Sigmoid colon (tissue), 7 donors: ENCODE data around the gene NUDT22. TPM values are rescaled to one million over a fixed set of nuclear protein-coding genes. Genes with fewer than 3 reads are reported as not detected.

ENCODE experiments used
- DNase-seq: peaks from one replicate; pipeline ENCODE4 v3.0.0-alpha.2; 2019
- H3K27ac ChIP-seq, 4 donors: fragments of 200-600 bp; sonication (generic); one replicate each; pipeline ENCODE4 v1.5.1; 2016 to 2019; ENCODE audit warnings: mild to moderate bottlenecking in 1 of 4
- H3K27me3 ChIP-seq, 3 donors: fragments of 200-600 bp; sonication (generic); one replicate each; pipeline ENCODE4 v1.5.1; 2019; ENCODE audit warnings: mild to moderate bottlenecking in 1 of 3
- H3K36me3 ChIP-seq, 4 donors: fragments of 200-600 bp; sonication (generic); one replicate each; pipeline ENCODE4 v1.5.1; 2016 to 2019
- H3K4me1 ChIP-seq, 4 donors: fragments of 200-600 bp; sonication (generic); one replicate each; pipeline ENCODE4 v1.5.1; 2017 to 2019
- H3K4me3 ChIP-seq, 4 donors: fragments of 200-600 bp; sonication (generic); one replicate each; pipeline ENCODE4 v1.5.1; 2017 to 2019; ENCODE audit warnings: mild to moderate bottlenecking in 2 of 4, moderate library complexity in 1 of 4
- H3K9me3 ChIP-seq, 4 donors: fragments of 200-600 bp in 3 of 4; sonication (generic) in 3 of 4; one replicate each; pipeline versions ENCODE4 v1.5.1 to v1.6.1; 2013 to 2019
- EP300 ChIP-seq, 4 donors: sonication (generic); formaldehyde crosslinking; IDR thresholded peaks; one replicate each; pipeline ENCODE4 v1.6.1; 2017; ENCODE audit warnings: antibody characterized with exemption in 4 of 4
- POLR2A ChIP-seq, 2 donors: fragments of 450-650 bp; IDR thresholded peaks; one replicate each; pipeline ENCODE4 v1.6.1; 2016; ENCODE audit warnings: antibody characterized with exemption in 2 of 2, mild to moderate bottlenecking in 2 of 2, moderate library complexity in 2 of 2
- POLR2AphosphoS5 ChIP-seq, 4 donors: sonication (generic); formaldehyde crosslinking; IDR thresholded peaks; one replicate each; pipeline ENCODE4 v1.6.1; 2017; ENCODE audit warnings: antibody characterized with exemption in 4 of 4
- WGBS, 2 donors: extraction: QIAGEN DNeasy Blood & Tissue Kit; methylation state at CpG; one replicate each; pipeline ENCODE4 v1.1.7; 2013; 5-methylcytosine and 5-hydroxymethylcytosine counted together
- intact Hi-C: fragments of 100-400 bp; cut with DNase I; formaldehyde crosslinking; loops from one replicate; pipeline ENCODE4 v1.15.1; 2023
- polyA plus RNA-seq, 3 donors: library from polyadenylated mRNA; stranded (reverse); fragments of 200-250 nt; gene quantifications; one replicate each; pipeline ENCODE4 v1.2.3, GENCODE V29; 2013
- total RNA-seq, 4 donors: library from RNA; depleted of rRNA; stranded (reverse); fragments of >200 nt; gene quantifications; one replicate each; pipeline ENCODE4 v1.1.0, GENCODE V29; 2016
- TF ChIP-seq, protein P1 (sequence below), 4 experiments: fragments of 450-650 bp in 3 of 4; fragments of 200-600 bp in 1 of 4; IDR thresholded peaks; one replicate each; pipeline ENCODE4 v1.5.1; 2016 to 2019; ENCODE audit warnings: antibody characterized with exemption in 4 of 4, mild to moderate bottlenecking in 3 of 4, moderate library complexity in 2 of 4
- donor health status: healthy with polysubstance abuse.
- donor health status: Bipolar disorder and iron deficiency.
- donor health status: healthy.

NUDT22 gene
- total and polyA plus RNA-seq, 7 donors = 41.4 to 130 (median 64.8) TPM

DNA sequence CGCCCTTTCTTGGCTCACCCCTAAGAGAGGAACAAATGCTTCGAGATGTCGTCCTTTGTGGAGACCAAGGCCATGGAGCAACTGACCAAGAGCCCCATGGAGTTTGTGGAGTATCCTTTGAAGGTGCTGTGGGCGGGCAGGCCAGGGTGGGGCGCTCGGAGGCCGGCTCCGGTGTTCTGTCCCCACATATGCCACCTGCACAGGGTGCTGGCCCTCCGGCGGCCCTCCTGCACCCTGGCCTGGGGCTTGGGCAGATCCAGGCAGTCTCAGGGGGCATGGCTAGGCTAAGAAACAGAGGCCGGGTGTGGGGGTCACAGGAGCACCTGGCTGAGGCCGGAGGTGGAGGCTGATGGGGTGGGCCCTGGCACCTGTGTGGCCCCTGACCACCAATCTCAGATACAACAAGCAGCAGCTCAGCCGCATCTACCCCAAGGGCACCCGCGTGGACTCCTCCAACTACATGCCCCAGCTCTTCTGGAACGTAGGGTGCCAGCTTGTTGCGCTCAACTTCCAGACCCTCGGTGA, 35.5 kb downstream of the NUDT22 start:
- Histone ChIP-seq H3K27ac (no peak overlapping the region), H3K4me1 (no peaks in the 10 kb centered on the region), H3K4me3 (no peak overlapping the region), H3K27me3 (no peaks in the 10 kb centered on the region), H3K9me3 (no peaks in the 10 kb centered on the region), H3K36me3 (peaks cover 0 to 77% (median 49%) of the 10 kb centered on the region in 4 donors)
- no peak for DNase-seq
- WGBS, 2 donors = 91 to 95% methylated on average over 18 of the region's 18 CpGs
- TF ChIP-seq EP300 (IDR thresholded peaks at IDR 0.05) (no peak), POLR2A (IDR thresholded peaks at IDR 0.05) (no peak), POLR2AphosphoS5 (IDR thresholded peaks at IDR 0.05) (no peak)
- TF ChIP-seq, protein P1, sequence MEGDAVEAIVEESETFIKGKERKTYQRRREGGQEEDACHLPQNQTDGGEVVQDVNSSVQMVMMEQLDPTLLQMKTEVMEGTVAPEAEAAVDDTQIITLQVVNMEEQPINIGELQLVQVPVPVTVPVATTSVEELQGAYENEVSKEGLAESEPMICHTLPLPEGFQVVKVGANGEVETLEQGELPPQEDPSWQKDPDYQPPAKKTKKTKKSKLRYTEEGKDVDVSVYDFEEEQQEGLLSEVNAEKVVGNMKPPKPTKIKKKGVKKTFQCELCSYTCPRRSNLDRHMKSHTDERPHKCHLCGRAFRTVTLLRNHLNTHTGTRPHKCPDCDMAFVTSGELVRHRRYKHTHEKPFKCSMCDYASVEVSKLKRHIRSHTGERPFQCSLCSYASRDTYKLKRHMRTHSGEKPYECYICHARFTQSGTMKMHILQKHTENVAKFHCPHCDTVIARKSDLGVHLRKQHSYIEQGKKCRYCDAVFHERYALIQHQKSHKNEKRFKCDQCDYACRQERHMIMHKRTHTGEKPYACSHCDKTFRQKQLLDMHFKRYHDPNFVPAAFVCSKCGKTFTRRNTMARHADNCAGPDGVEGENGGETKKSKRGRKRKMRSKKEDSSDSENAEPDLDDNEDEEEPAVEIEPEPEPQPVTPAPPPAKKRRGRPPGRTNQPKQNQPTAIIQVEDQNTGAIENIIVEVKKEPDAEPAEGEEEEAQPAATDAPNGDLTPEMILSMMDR (IDR thresholded peaks at IDR 0.05) = no peak
- intact Hi-C loops = no loop called here

DNA sequence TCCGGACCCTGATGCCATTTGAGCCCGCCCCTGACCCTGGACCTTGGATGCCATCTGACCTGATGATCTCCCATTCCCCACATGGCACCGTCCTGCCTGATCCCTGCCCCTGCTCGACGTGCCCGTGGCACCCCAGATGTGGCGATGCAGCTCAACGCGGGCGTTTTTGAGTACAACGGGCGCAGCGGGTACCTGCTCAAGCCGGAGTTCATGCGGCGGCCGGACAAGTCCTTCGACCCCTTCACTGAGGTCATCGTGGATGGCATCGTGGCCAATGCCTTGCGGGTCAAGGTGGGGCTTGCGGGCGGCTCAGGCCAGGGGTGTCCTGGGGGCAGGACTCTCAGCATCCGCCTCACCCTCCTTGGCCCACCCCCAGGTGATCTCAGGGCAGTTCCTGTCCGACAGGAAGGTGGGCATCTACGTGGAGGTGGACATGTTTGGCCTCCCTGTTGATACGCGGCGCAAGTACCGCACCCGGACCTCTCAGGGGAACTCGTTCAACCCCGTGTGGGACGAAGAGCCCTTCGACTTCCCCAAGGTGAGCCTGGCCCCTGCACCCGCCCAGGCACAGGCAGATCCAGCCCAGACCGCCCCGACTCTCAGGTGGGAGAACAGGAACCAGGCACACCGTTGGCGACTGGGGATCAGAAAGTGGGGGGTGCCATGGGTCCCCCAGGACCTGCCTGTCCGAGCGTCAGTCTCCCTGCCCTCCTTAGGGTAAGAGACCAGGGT, 36.4 kb downstream of the NUDT22 start:
- intact Hi-C loops = no loop called here
- Histone ChIP-seq H3K27me3 (no peaks in the 10 kb centered on the region), H3K27ac (no peak overlapping the region), H3K4me3 (no peak overlapping the region), H3K36me3 (peaks cover 0 to 75% (median 47%) of the 10 kb centered on the region in 4 donors), H3K4me1 (peaks cover 0 to 6% (median 5%) of the 10 kb centered on the region in 4 donors), H3K9me3 (no peaks in the 10 kb centered on the region)
- DNase-seq = no peak
- WGBS, 2 donors = 94 to 96% methylated on average over 42 of the region's 42 CpGs
- TF ChIP-seq POLR2AphosphoS5 (IDR thresholded peaks at IDR 0.05) (no peak), POLR2A (IDR thresholded peaks at IDR 0.05) (no peak), EP300 (IDR thresholded peaks at IDR 0.05) (no peak)
- TF ChIP-seq, protein P1 (IDR thresholded peaks at IDR 0.05) = no peak

DNA sequence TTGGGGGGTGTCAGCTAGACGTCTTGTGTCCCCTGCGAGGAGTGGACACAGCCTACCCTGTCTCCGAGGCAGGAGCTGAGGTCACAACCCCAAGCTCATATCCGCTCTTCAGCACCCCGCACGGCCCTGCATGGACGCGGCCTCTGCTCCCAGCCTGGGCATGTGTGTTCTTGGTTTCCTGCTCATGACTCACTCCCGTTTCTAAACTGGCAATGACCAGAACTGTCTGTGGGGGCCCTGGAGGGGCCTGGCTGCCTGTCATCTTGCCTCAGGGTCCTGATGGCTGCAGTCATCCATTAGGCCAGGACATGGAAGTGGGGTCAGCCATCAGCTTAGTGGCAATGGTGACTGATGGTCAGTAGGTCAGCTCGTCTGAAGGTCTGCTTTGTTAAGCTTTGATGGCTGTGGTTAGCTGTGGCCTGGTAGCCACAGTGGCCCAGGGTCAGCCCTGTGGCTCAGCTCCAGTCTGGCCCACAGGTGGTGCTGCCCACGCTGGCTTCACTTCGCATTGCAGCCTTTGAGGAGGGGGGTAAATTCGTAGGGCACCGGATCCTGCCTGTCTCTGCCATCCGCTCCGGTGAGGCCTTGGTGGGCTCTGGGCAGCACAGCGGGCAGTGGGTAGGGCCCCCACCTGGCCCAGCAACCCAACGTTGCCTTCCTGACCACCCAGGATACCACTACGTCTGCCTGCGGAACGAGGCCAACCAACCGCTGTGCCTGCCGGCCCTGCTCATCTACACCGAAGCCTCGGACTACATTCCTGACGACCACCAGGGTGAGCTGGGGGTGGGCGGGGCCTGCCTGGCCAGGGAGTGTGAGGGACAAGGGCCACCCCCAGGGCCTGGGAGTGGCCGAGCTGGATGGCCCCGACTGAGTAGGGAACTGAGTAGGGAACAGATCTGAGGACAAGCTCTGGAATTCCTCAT, 37.2 kb downstream of the NUDT22 start:
- DNase-seq = no peak
- H3K4me3 ChIP-seq = no peak overlapping the region
- H3K27me3 ChIP-seq = no peaks in the 10 kb centered on the region
- H3K36me3 ChIP-seq = peaks cover 0 to 69% (median 44%) of the 10 kb centered on the region in 4 donors
- no peaks in the 10 kb centered on the region for H3K9me3 ChIP-seq
- H3K27ac ChIP-seq = no peak overlapping the region
- no peak for TF ChIP-seq EP300 (IDR thresholded peaks at IDR 0.05)
- TF ChIP-seq POLR2A (IDR thresholded peaks at IDR 0.05) = no peak
- TF ChIP-seq POLR2AphosphoS5 (IDR thresholded peaks at IDR 0.05) = no peak
- TF ChIP-seq, protein P1 (IDR thresholded peaks at IDR 0.05) = no peak
- WGBS, 2 donors = 87% methylated on average over 29 of the region's 29 CpGs
- intact Hi-C loops = no loop called here
- H3K4me1 ChIP-seq = peaks cover 0 to 14% (median 13%) of the 10 kb centered on the region in 4 donors

DNA sequence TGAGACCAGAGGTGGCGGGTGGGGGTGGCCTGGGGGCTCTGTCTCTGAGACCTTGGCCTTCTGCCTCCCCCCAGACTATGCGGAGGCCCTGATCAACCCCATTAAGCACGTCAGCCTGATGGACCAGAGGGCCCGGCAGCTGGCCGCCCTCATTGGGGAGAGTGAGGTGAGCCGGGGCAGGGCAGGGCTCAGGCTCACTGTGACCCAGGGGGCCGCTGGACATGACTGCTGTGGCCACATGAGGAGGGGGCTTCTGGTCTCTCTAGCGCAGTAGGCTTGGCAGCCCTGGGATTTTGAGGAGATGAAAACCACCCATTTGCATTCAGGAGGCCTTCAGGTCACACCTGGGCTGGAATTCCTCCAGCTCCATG, 37.9 kb downstream of the NUDT22 start:
- Histone ChIP-seq H3K4me1 (peaks cover 0 to 21% (median 20%) of the 10 kb centered on the region in 4 donors), H3K27me3 (no peaks in the 10 kb centered on the region), H3K4me3 (no peak overlapping the region), H3K36me3 (peaks cover 0 to 63% (median 37%) of the 10 kb centered on the region in 4 donors), H3K9me3 (no peaks in the 10 kb centered on the region), H3K27ac (no peak overlapping the region)
- no peak for DNase-seq
- WGBS, 2 donors = 95 to 96% methylated on average over 8 of the region's 8 CpGs
- TF ChIP-seq POLR2AphosphoS5 (IDR thresholded peaks at IDR 0.05) = no peak
- intact Hi-C loops = no loop called here

DNA sequence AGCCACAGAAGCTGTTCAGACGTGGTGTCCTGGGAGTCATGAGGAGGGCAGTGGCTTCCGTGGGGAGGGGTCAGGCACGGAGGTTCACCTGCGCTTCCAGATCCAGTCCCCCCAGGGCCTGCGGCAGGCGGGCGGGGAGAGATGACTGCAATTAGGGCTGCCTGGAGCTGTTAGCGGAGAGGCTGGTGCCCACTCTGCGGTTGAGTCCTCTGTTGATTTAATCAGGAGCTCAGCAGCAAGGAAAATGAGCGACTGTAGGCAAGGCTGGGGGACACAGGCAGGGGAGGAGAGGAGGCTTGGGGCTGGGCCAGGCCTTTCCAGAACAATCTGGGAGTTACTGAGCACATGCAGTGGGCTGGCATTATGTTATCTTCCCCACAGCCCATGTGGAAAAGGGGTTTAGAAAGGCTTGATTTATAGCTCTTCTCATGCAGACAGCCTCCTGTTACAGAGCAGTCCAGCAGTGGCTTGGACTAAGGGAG, 38.3 kb downstream of the NUDT22 start:
- 87 to 88% methylated on average over 10 of the region's 10 CpGs for WGBS, 2 donors
- H3K27me3 ChIP-seq = no peaks in the 10 kb centered on the region
- H3K27ac ChIP-seq = no peak overlapping the region
- no peak for DNase-seq
- TF ChIP-seq POLR2A (IDR thresholded peaks at IDR 0.05) (no peak), POLR2AphosphoS5 (IDR thresholded peaks at IDR 0.05) (no peak), EP300 (IDR thresholded peaks at IDR 0.05) (no peak)
- TF ChIP-seq, protein P1 (IDR thresholded peaks at IDR 0.05) = no peak
- no peaks in the 10 kb centered on the region for H3K9me3 ChIP-seq
- H3K36me3 ChIP-seq = peaks cover 0 to 58% (median 33%) of the 10 kb centered on the region in 4 donors
- H3K4me1 ChIP-seq = peaks cover 0 to 25% (median 21%) of the 10 kb centered on the region in 4 donors
- intact Hi-C loops = no loop called here
- H3K4me3 ChIP-seq = no peak overlapping the region
